Activated CD4-positive, alpha-beta memory T cell treated with anti-CD3 and anti-CD28 coated beads, Interleukin-2, amount 10 ng/mL, durations not matched to agents 7 days and 5 days (primary cell): Measurements from ENCODE around the gene RHPN2. TPM values are rescaled to one million over a fixed set of nuclear protein-coding genes. Genes with fewer than 3 reads are reported as not detected.

Experiments used
- CTCF ChIA-PET: fragments of 350-600 bp; sonication (Branson Sonifier 250); formaldehyde crosslinking; loops from one replicate; lab custom pipeline; 2021; ENCODE audit warnings: antibody characterized with exemption, inconsistent platforms; lab: Charles Lee
- POLR2A ChIA-PET: fragments of 350-600 bp; sonication (Branson Sonifier 250); formaldehyde crosslinking; loops from one replicate; lab custom pipeline; 2021; ENCODE audit warnings: antibody characterized with exemption; lab: Charles Lee
- DNase-seq: peaks from one replicate; pipeline ENCODE4 v3.0.0-alpha.2; 2020
- H3K27ac Mint-ChIP-seq: one replicate; pipeline ENCODE4 v1.8.0; 2021; ENCODE audit warnings: mild to moderate bottlenecking, mixed read lengths
- H3K27me3 Mint-ChIP-seq: one replicate; pipeline ENCODE4 v1.8.0; 2021; ENCODE audit warnings: mixed read lengths
- H3K36me3 Mint-ChIP-seq: one replicate; pipeline ENCODE4 v1.8.0; 2021; ENCODE audit warnings: low read depth, mixed read lengths
- H3K4me1 Mint-ChIP-seq: one replicate; pipeline ENCODE4 v1.8.0; 2021; ENCODE audit warnings: mixed read lengths
- H3K4me3 Mint-ChIP-seq: one replicate; pipeline ENCODE4 v1.8.0; 2021; ENCODE audit warnings: mild to moderate bottlenecking, mixed read lengths
- H3K9me3 Mint-ChIP-seq: one replicate; pipeline ENCODE4 v1.8.0; 2021; ENCODE audit warnings: mixed read lengths
- total RNA-seq, 2 experiments: library from RNA; stranded (reverse); gene quantifications; one replicate each; pipeline ENCODE4 v1.2.3, GENCODE V29; 2021

The RHPN2 gene
- total RNA-seq, 2 experiments from 2014 or later, result 0.70 to 1.2 TPM

DNA sequence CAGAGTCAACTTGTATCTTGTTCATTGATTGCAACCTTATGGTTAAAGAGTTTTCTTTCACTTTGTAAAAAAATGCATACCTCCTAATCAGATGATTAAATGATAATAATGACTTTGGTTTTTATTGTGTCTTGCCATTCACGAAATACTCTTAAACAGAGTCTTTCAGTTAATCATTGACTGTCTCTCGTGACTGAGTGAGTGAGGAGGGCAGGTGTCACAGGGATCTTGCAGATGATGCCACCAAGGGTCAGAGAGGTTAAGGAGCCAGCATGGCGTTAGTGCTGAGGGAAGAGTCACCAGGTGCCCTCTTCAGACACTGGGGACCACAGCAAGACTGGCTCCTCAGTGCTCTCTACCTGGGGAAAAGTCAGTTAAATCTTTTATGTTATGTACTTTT, 24.3 kb upstream of the RHPN2 start:
- CTCF ChIA-PET, result interaction anchor here (0.6 to 0.7 kb wide), 2 partner anchors 179 to 597 kb away, joined by 3 to 4 read pairs; no protein-coding TSS in a partner anchor
- Mint-ChIP-seq H3K36me3 (peaks cover 26% of the 10 kb centered on the region), H3K9me3 (no peaks in the 10 kb centered on the region), H3K27me3 (no peaks in the 10 kb centered on the region), H3K4me3 (no peak overlapping the region), H3K4me1 (peaks cover 6% of the 10 kb centered on the region), H3K27ac (no peak overlapping the region)
- no peak for DNase-seq
- POLR2A ChIA-PET, result no interaction called here

DNA sequence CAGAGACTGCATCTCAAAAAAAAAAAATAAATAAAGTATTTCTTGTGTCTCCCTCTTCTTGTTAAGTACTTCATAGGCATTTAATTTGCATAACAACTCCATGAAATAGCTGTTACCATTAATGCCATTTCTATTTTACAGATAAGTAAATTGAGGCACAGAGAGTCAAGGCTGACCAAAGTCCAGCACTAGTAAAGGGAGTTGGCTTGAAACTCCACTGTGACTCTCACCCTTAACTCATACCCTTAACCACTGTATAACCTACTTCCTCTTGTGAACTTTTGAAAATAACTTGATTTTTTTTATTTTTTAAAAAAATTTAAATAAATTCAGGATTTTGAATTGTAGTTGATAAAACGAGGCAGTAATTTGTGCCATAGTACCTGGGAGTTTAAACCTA, 22.3 kb upstream of the RHPN2 start:
- peaks cover 13% of the 10 kb centered on the region for H3K4me1 Mint-ChIP-seq
- H3K27ac Mint-ChIP-seq, result no peak overlapping the region
- CTCF ChIA-PET, result no interaction called here
- H3K27me3 Mint-ChIP-seq, result no peaks in the 10 kb centered on the region
- H3K4me3 Mint-ChIP-seq, result no peak overlapping the region
- DNase-seq, result no peak
- peaks cover 18% of the 10 kb centered on the region for H3K36me3 Mint-ChIP-seq
- no peaks in the 10 kb centered on the region for H3K9me3 Mint-ChIP-seq
- POLR2A ChIA-PET, result no interaction called here

DNA sequence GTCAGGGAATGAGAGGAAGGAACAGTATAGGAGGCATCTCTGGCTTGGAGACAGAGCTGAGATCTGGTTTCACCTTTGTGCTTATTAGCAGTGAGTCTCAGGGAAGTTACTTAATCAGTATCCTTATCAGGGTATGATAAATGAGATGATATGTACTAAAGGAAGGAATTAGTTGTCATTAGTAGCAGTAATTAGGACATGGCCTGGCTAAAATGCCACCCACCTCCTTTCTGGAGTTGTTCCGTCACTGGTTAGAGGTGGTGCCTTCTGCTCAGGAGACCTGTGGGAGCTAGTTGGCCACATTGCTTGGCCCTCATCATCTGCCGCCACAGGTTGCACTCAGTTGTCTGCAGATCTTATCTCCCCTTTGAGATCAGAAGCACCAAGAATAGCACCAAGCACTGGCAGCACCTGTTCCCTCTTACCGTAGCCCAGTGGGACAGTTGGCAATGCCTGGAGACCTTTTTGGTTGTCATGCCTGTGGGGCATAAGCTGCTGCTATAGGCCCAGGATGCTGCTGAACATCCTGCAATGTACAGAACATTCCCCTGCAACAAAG, 21.0 kb upstream of the RHPN2 start:
- Mint-ChIP-seq H3K36me3 (peaks cover 18% of the 10 kb centered on the region), H3K27me3 (no peaks in the 10 kb centered on the region), H3K4me3 (no peak overlapping the region), H3K27ac (no peak overlapping the region), H3K9me3 (no peaks in the 10 kb centered on the region), H3K4me1 (peaks cover 26% of the 10 kb centered on the region)
- ChIA-PET CTCF (no interaction called here), POLR2A (no interaction called here)
- no peak for DNase-seq

DNA sequence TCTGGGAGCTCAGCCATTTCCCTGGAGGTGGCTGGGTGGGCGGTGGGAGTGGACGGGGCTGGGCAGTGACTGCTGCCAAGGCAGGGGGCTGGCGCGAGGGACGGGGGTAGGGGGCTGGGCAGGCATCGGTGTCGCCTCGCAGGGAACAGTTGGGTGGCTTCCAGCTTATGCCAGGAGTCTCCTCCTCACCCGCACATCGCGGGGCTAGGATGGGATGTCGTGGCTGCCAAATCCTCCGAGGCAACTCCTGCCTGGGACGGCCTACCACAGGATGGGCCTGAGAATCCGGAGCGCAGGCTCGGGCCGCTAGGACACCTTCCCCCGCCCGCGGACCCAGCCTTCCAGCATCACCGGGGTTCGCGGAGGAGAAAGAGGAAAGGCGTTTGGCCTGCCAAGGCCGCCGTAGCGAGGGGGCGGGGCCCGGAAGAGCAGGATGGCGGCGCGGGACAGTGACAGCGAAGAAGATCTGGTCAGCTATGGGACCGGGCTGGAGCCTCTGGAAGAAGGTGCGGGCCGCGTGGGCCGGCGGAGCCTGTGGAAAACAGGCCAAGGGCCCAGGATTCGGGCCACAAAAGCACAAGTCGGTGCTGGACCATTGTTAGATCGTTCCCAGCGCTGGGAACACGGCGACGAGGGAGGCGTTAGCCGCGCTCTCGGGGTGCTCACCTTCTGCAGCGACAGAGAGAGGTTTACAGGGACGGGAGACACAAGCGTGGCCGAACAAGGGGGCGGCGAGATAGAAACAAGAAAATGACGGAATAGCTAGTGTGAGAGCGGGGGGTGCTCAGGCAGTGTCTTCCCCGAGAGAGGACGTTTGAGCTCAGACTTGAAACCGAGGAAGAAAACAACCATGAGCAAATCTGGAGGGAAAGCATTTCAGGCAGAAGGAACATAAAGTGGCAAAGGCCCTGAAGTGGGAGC, 16.3 kb upstream of the RHPN2 start, which contains the start of gene GPATCH1:
Gene GPATCH1 (plus strand): TSS at position 421 of the 921 bp plus-strand sequence. CDS start 13 bp downstream, at position 434.
- ChIA-PET CTCF (interaction anchor here (0.8 to 1.7 kb wide), 4 partner anchors 44 to 115 kb away, joined by 3 to 6 read pairs (median 4); no protein-coding TSS in a partner anchor), POLR2A (interaction anchor here (1.0 to 1.8 kb wide), 9 partner anchors 9 to 109 kb away, joined by 3 to 8 read pairs (median 4); partner anchors contain the start of genes CEP89 and FAAP24)
- Mint-ChIP-seq H3K9me3 (no peaks in the 10 kb centered on the region), H3K27ac (peak within 1 kb of the TSS; percentile 90), H3K36me3 (peaks cover 6% of the 10 kb centered on the region), H3K4me3 (peak within 1 kb of the TSS; percentile 88), H3K4me1 (peaks cover 36% of the 10 kb centered on the region), H3K27me3 (no peaks in the 10 kb centered on the region)
- DNase-seq, result peak; percentile 90

DNA sequence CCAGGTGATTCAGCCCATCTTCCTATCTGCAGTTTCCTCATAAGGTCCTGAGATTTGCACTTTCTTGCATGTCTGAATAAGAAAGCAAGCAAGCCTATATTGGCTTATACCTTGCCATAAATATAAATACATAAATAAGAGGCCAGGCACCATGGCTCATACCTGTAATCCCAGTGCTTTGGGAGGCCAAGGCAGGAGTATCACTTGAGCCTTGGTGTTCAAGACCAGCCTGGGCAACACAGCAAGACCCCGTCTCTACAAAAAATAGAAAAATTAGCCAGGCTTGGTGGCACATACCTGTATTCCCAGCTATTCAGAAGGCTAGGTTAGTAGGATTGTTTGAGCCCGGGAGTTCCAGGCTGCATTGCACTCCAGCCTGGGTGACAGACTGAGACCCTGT, 10.8 kb upstream of the RHPN2 start:
- no peaks in the 10 kb centered on the region for H3K36me3 Mint-ChIP-seq
- H3K4me3 Mint-ChIP-seq, result no peak overlapping the region
- no peak for DNase-seq
- no peaks in the 10 kb centered on the region for H3K9me3 Mint-ChIP-seq
- H3K27ac Mint-ChIP-seq, result no peak overlapping the region
- POLR2A ChIA-PET, result no interaction called here
- peaks cover 9% of the 10 kb centered on the region for H3K4me1 Mint-ChIP-seq
- H3K27me3 Mint-ChIP-seq, result no peaks in the 10 kb centered on the region
- CTCF ChIA-PET, result no interaction called here

- no peaks in the 10 kb centered on the region for H3K27me3 Mint-ChIP-seq
- H3K36me3 Mint-ChIP-seq, result no peaks in the 10 kb centered on the region
- H3K4me1 Mint-ChIP-seq, result no peaks in the 10 kb centered on the region
- ChIA-PET CTCF (no interaction called here), POLR2A (interaction anchor here (1.1 kb wide), 1 partner anchor 9 kb away, joined by 4 read pairs; the partner anchor contains the start of gene GPATCH1)
- H3K27ac Mint-ChIP-seq, result no peak overlapping the region
- no peaks in the 10 kb centered on the region for H3K9me3 Mint-ChIP-seq
- H3K4me3 Mint-ChIP-seq, result no peak overlapping the region
- no peak for DNase-seq
Observed at GRCh38 chr19:33071887-33072286, 7.2 kb upstream of the RHPN2 start.

DNA sequence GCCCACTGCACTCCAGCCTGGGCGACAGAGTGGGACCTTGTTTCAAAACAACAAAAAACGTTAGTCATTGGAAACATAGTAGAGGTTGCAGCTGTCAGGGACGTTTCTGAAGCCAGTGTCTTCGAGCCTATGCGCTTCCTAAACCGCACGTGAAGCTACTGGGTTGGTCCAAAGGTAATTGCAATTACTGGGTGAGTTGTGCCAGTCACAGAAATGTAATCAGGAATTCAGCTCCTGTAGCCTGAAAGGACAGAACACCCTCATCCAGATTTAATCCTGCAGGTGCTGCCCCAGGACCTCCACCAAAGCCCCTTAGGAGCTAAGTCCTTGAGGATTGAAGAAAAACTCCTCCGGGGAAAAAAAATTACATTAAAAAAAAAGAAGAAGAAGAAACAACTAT, 2.4 kb upstream of the RHPN2 start:
- no peak overlapping the region for H3K27ac Mint-ChIP-seq
- peaks cover 20% of the 10 kb centered on the region for H3K27me3 Mint-ChIP-seq
- no peaks in the 10 kb centered on the region for H3K9me3 Mint-ChIP-seq
- DNase-seq, result no peak
- H3K4me3 Mint-ChIP-seq, result no peak overlapping the region
- CTCF ChIA-PET, result no interaction called here
- no peaks in the 10 kb centered on the region for H3K36me3 Mint-ChIP-seq
- H3K4me1 Mint-ChIP-seq, result peaks cover 6% of the 10 kb centered on the region
- POLR2A ChIA-PET, result interaction anchor here (0.8 to 1.1 kb wide), 2 partner anchors 14 to 95 kb away, joined by 3 read pairs; partner anchors contain the start of genes CEP89, FAAP24 and GPATCH1

- Mint-ChIP-seq H3K4me3 (peak overlapping the region; percentile 16), H3K9me3 (no peaks in the 10 kb centered on the region), H3K27ac (no peak overlapping the region), H3K36me3 (no peaks in the 10 kb centered on the region), H3K27me3 (peaks cover 23% of the 10 kb centered on the region), H3K4me1 (peaks cover 6% of the 10 kb centered on the region)
- no peak for DNase-seq
- ChIA-PET CTCF (no interaction called here), POLR2A (no interaction called here)
Observed at GRCh38 chr19:33066543-33066942, 1.9 kb upstream of the RHPN2 start.

DNA sequence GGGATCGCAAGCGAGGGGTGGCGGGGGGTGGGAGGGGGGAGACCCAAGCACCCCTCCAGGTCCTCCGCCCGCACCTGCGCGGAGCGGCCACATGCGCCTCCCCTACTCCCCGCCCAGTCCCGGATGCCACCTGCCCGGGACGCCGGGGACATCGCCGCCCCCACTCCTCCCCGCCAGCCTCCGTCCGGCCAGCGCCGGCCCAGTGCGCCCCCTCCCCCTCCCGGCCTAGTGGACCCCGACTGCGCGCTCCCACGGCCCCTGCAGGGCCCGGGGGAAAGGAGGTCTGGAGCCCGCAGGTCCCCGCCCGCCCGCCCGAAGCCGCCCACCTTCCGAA, 263 bp downstream of the RHPN2 start:
- Mint-ChIP-seq H3K9me3 (no peaks in the 10 kb centered on the region), H3K4me3 (peak overlapping the region; percentile 55), H3K36me3 (no peaks in the 10 kb centered on the region), H3K4me1 (peaks cover 6% of the 10 kb centered on the region), H3K27ac (no peak overlapping the region), H3K27me3 (peaks cover 27% of the 10 kb centered on the region)
- peak; percentile 20 for DNase-seq
- ChIA-PET POLR2A (no interaction called here), CTCF (no interaction called here)

- ChIA-PET POLR2A (no interaction called here), CTCF (no interaction called here)
- no peaks in the 10 kb centered on the region for H3K36me3 Mint-ChIP-seq
- no peaks in the 10 kb centered on the region for H3K9me3 Mint-ChIP-seq
- H3K4me3 Mint-ChIP-seq, result peak overlapping the region; percentile 55
- no peak overlapping the region for H3K27ac Mint-ChIP-seq
- peaks cover 6% of the 10 kb centered on the region for H3K4me1 Mint-ChIP-seq
- peaks cover 27% of the 10 kb centered on the region for H3K27me3 Mint-ChIP-seq
- DNase-seq, result no peak
Observed at GRCh38 chr19:33063753-33064457, 783 bp downstream of the RHPN2 start.

- Mint-ChIP-seq H3K4me3 (no peak overlapping the region), H3K27ac (no peak overlapping the region), H3K27me3 (peaks cover 27% of the 10 kb centered on the region), H3K4me1 (peaks cover 6% of the 10 kb centered on the region), H3K9me3 (no peaks in the 10 kb centered on the region), H3K36me3 (no peaks in the 10 kb centered on the region)
- ChIA-PET CTCF (no interaction called here), POLR2A (no interaction called here)
- no peak for DNase-seq
Observed at GRCh38 chr19:33063356-33063752, 1.3 kb downstream of the RHPN2 start.

DNA sequence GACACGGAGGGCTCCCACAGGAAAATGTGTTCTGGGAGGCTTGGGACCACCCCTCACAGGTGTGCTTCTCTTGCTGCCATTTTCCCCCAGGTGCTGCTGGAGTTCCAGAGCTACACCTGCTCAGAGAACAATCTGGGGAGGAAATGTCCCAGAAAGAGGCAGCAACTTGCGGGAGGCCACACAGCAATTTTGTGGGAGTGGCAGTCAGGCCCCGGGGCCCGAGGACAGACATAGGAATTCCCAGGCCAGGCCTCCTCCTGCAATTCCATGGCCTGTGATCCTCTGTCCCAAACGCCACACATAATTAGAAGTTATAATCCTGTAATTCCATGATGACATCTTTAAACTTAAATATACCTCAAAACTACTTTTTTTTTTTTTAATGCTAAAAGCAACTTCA, 1.8 kb downstream of the RHPN2 start:
- Mint-ChIP-seq H3K4me1 (peaks cover 6% of the 10 kb centered on the region), H3K36me3 (no peaks in the 10 kb centered on the region), H3K4me3 (no peak overlapping the region), H3K27ac (no peak overlapping the region), H3K27me3 (peaks cover 27% of the 10 kb centered on the region), H3K9me3 (no peaks in the 10 kb centered on the region)
- no peak for DNase-seq
- POLR2A ChIA-PET, result no interaction called here
- CTCF ChIA-PET, result no interaction called here

GRCh38 chr19:33060586-33060985, 4.1 kb downstream of the RHPN2 start:
- CTCF ChIA-PET, result no interaction called here
- Mint-ChIP-seq H3K27me3 (peaks cover 20% of the 10 kb centered on the region), H3K9me3 (no peaks in the 10 kb centered on the region), H3K4me3 (no peak overlapping the region), H3K27ac (no peak overlapping the region), H3K4me1 (peaks cover 5% of the 10 kb centered on the region), H3K36me3 (no peaks in the 10 kb centered on the region)
- DNase-seq, result no peak
- POLR2A ChIA-PET, result no interaction called here
